Prostate gland (tissue), 2 donors: ENCODE results near the gene ATP6V1B1.

Experiments
- POLR2AphosphoS5 ChIP-seq: sonication (generic); formaldehyde crosslinking; IDR thresholded peaks from one replicate; pipeline ENCODE4 v1.6.1; 2017; ENCODE audit warnings: antibody characterized with exemption
- TF ChIP-seq, protein P1 (sequence below), 4 experiments: fragments of 200-600 bp in 2 of 4; fragments of 450-650 bp in 2 of 4; sonication (generic) in 2 of 4; IDR thresholded peaks; 1 replicate in 3 of 4; 2 replicates in 1 of 4; pipeline ENCODE4 v1.5.1; 2016 to 2019; ENCODE audit warnings: antibody characterized with exemption in 4 of 4, mild to moderate bottlenecking in 2 of 4, moderate library complexity in 2 of 4

DNA sequence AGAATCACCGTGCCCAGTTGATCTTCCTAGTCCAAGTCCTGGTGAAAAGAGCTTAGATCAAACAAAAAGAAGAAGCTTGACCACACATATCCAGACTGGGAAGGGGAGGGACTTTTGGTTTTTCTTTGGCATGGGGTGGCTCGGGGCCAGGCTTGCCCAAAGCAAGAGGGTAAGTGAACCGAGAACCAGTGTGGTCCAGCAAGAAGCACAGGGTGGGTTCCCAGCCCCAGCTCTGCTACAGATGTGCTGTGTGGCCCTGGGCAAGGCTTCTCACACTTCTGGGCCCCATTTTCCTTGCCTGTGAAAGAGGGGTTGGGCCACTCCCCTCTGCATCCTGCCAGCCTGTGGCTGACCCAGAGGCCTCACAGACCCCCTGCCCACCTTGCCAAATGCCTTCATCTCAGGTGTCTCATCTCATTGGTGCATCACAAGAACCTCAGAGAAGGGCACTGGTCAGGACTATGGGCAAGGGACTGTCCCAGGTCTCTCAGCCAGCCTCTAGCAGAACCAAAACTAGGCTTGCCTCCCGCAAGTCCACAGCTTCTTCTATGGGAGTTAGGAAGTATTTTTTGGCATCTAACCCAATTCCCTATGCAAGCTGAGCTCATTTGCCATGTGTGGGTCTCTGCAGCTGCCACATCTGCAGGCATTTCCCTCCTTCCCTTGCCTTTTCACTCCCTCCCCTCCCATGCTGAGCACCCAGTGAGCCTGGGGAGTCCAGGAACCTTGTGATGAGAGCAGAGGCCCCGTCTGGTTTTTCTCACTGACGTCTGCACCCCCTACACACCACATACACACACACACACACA, 6.9 kb downstream of the ATP6V1B1 start:
- TF ChIP-seq, protein P1, sequence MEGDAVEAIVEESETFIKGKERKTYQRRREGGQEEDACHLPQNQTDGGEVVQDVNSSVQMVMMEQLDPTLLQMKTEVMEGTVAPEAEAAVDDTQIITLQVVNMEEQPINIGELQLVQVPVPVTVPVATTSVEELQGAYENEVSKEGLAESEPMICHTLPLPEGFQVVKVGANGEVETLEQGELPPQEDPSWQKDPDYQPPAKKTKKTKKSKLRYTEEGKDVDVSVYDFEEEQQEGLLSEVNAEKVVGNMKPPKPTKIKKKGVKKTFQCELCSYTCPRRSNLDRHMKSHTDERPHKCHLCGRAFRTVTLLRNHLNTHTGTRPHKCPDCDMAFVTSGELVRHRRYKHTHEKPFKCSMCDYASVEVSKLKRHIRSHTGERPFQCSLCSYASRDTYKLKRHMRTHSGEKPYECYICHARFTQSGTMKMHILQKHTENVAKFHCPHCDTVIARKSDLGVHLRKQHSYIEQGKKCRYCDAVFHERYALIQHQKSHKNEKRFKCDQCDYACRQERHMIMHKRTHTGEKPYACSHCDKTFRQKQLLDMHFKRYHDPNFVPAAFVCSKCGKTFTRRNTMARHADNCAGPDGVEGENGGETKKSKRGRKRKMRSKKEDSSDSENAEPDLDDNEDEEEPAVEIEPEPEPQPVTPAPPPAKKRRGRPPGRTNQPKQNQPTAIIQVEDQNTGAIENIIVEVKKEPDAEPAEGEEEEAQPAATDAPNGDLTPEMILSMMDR (IDR thresholded peaks at IDR 0.05): no peak
- no peak for TF ChIP-seq POLR2AphosphoS5
